Measurements from ENCODE around the gene GSAP. TPM values are rescaled to one million over a fixed set of nuclear protein-coding genes. Genes with fewer than 3 reads are reported as not detected.
"Not testable (repeated sequence)": the region's sequence is repeated elsewhere in the genome, so short reads cannot be mapped to it uniquely, and the experiment has no call there.

Gene GSAP, protein sequence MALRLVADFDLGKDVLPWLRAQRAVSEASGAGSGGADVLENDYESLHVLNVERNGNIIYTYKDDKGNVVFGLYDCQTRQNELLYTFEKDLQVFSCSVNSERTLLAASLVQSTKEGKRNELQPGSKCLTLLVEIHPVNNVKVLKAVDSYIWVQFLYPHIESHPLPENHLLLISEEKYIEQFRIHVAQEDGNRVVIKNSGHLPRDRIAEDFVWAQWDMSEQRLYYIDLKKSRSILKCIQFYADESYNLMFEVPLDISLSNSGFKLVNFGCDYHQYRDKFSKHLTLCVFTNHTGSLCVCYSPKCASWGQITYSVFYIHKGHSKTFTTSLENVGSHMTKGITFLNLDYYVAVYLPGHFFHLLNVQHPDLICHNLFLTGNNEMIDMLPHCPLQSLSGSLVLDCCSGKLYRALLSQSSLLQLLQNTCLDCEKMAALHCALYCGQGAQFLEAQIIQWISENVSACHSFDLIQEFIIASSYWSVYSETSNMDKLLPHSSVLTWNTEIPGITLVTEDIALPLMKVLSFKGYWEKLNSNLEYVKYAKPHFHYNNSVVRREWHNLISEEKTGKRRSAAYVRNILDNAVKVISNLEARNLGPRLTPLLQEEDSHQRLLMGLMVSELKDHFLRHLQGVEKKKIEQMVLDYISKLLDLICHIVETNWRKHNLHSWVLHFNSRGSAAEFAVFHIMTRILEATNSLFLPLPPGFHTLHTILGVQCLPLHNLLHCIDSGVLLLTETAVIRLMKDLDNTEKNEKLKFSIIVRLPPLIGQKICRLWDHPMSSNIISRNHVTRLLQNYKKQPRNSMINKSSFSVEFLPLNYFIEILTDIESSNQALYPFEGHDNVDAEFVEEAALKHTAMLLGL
- polyA plus RNA-seq (ENCODE audit: insufficient read length) = 5.6 TPM

DNA sequence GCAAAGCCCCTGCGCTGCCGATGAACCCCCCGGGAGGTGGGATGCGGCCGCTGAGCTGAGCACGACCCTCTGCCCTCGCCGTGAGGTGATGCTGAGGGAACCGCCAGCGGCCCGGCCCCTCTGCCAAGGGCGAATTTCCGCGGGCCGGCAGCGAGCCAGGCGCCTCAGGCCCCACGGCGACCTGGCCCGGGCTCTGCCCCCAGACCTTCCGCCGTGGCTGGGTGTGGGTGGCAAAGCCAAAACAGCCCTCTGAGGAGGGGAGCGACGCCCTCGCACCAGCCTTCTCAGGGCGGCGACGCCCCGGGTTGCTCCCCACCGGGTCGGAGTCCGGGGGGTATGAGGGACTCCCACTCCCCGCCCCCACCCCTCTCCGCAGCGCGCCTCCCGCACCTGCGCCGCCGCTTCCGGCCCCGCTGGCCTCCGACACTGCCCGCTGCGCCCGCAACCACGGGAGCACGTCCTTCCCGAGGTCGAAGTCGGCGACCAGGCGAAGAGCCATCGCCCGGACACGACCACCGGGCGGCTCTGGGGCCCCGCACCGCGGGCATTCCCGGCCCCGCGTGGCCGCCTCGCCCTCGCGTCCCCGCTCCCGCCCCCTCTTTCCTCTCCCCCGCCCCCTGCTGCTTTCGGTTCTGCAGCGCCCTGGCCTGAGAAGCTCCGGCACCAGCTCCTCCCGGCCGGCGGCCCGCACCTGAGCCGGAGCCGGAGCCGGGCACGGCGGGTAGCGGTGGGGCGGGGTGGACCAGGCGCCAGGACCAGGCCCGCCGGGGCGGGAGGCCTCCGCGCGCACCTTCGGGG lies at the start of gene GSAP:
TSS of gene GSAP (minus strand) at position 527 of the 798 bp plus-strand sequence. CDS start at position 499, 28 bp downstream.
- no peak for DNase-seq (ENCODE audit: low read depth)

DNA sequence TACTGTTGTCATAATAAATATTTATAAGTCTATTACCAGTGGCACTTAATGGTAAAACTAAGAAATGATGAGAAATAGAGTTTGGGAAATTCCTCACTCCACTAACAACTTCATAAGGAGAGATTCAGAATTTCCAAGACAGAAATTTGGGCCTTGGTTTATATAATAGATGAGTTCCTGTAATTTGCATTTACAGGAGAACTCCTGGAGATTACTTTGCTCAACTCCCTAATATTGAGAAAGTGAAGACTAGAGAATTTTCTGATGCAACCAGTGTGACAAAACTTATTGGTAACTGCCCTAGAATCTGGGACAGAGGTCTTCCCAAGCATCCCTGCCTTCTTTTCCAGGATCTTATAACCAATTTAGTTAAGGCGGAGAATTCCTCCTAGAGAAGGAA lies 49.1 kb upstream of the GSAP start:
- no peak for DNase-seq (ENCODE audit: low read depth)

DNA sequence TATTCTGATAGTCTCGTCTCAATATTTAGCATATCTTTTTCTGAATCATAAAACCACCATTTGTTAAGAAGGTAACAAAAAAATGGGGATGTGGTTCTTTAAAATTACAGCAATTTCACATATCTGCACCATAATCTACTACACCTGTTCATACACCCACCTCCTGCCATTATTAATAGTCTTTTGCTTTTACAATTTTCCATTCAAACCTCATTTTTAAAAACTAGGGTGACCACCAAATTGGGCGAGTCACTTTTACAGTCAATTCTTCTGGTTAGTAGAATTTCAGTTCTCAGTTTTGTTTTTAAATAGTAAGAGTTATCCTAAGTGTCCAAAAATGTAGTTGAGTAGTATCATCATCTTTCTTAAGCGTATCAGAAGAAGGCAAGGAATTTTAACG lies 48.4 kb upstream of the GSAP start:
- no peak for DNase-seq (ENCODE audit: low read depth)

DNA sequence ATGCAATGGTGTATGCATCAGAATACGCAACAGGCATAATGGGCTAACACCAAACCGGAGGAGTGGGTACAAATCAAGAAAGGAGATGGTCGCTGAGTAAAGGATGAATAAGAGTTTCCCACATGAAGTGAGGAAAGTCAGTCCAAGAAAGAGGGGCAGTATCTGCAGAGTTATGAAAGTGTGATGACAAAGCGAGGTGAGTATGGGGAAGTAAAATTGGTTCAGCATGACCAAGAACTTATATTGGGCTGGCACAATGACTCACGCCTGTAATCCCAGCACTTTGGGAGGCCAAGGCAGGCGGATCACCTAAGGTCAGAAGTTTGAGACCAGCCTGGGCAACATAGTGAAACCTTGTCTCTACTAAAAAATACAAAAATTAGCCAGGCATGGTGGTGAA lies 47.5 kb upstream of the GSAP start:
- DNase-seq (ENCODE audit: low read depth) = not testable (repeated sequence)

DNA sequence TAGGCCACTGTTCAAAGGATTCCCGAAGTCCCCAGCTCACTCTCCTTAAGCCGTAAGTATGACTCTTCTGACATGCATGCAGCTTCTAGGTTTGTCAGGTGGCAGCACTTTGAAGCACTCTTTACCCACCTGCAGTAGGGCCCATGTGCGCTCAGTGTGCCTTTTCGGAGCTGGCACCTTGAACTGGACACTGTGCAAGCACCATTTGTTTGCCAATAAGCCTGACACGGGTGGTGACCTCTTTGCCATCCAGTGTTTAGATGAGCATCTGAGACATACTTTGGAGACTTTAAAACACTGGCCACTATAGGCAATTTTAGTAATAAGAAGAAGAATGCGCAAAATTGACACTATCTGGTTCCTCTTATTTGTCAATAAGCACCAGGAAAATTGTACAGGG lies 45.7 kb upstream of the GSAP start:
- DNase-seq (ENCODE audit: low read depth) = no peak

DNA sequence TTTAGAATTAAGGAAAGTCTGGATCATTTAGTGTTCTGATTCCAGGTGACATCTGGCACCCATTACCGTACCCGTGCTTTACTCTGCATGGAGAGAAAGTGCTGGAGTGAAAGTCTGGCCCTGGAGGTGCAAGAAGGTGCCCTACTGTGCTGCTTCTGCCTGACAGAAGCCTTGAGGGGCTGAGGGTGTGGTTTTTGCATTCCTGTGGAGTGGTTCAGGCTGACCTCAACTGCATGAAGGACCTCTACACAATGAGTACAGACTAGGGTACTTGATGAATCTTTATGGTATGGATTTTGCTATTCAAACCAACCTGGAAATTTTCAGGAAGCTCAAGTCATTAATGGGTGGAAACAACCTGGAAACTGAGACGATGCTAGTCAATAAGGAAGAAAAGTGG lies 45.1 kb upstream of the GSAP start:
- DNase-seq (ENCODE audit: low read depth) = no peak

DNA sequence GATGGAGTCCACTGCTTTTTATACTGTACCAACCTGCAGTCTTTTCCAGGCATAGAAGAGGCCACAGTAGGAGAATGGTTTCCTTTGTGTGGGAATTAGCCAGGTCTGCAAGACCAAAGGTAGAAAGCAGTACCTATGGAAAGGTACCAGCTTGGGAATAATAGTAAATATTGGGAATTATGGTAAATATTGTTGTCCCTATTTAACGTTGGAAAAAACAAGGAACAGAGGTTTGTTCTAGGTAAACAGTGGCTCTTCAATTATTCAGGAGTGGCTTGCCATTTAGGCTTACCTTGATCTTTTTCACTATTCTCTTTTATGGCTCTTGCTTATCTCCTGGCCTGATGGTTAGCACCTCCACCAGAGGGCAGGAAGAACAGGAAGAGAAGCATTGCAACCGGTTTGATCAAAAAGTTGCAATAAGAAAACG lies 43.9 kb upstream of the GSAP start:
- DNase-seq (ENCODE audit: low read depth) = no peak

DNA sequence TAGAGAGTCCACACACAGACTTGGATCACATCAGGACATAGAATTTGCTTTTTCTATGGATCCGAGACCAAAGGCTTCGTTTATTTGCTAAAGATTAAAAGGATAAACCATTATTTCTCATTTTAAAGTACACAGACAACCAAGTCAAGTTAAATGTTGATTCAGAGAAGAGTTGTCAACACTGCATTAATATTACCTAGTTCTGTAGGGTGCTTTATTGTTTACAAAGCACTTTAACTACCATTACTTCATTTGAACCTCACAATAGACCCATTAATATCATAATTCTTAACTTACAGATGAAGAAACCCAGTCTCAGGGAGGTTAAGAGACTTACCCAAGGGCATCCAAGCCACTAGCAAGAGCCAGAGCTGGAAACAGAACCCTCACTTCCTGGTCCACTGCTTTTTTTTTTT lies 43.2 kb upstream of the GSAP start:
- DNase-seq (ENCODE audit: low read depth) = no peak

DNA sequence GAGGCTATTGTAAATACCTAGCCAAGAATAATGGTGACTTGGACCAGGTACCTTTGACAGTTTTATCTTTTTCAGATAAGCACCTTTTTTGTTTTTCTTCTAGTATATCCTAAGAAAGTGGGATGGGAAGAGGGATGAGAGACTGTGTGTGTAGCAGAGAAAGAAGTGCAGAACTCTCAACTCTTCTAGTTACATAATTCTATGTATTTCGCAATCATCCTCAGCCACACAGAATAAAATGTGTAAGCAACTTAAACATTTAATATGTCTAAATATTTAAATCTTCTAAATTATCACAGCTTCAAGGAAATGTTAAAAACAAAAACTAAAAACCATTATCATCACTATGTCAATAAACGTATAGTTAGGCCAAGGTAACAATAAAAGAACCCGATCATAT lies 42.6 kb upstream of the GSAP start:
- no peak for DNase-seq (ENCODE audit: low read depth)

DNA sequence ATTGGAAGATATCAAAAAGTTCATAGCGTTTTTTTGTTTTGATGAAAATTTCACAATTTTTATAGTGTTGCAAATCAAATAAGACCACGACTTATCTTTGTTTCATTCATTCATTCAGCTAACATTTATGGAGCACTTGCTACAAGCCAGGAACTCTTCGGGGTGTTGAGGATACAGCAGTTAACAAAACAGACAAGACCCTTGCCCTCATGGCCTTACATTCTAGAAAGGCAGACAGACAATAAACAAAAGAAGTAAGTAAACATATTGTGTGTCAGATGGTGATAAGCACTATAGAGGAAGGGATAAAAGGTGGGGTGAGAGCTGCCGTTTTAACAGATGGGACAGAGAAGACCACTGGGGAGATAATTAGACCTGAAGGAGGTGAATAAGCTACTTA lies 41.6 kb upstream of the GSAP start:
- DNase-seq (ENCODE audit: low read depth) = no peak

DNA sequence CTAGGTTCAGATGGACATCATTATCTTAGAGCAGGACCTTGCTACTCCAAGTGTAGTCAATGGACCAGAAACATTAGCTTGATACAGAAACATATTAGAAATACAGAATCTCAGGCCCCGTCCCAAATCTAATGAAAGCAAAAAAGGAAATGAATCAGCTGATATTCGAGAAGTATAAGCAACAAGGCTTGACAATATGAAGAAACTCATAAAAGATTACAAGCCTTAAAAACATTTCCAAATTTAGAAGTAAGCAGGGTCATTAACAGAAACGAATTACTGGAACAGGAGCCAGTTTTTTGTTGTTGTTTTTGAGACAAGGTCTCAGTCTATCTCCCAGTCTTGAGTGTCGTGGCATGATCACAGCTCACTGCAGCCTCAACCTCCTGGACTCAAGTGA lies 40.5 kb upstream of the GSAP start:
- no peak for DNase-seq (ENCODE audit: low read depth)

DNA sequence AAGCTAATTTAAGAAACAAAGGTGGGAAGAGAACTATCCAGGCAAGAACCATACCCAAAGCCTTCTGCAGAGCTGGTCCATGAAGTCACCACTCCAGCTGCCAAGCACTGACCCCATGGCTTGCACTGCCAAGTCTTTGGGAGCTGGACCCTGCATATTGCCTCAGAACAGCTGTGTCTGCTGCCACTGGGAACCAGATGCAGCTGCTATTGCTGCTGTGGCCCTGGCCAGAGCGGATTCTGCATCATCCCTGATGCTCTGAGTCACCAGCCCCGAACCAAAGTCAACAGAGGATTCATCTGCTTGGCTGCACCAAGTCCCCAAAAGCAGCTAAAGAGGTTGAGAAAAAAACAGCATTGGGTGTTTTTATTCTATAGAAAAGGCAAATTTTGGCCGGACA lies 39.2 kb upstream of the GSAP start:
- no peak for DNase-seq (ENCODE audit: low read depth)

DNA sequence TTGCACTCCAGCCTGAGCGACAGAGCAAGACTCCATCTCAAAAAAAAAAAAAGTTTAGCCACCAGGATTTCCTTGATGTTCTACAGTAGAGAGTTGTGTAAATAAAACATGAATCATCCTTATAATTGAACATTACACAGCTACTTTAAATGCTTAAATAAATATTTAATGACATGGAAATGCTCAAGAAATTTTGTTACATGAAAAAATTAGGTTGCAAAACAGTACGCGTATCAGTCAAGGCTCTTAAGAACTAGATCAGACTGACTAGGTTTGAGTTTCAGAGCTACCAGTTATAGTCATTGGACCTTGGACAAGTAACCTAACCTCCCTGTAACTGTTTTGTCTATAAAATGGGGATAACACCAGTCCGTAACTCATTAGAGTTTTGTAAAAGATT lies 38.7 kb upstream of the GSAP start:
- no peak for DNase-seq (ENCODE audit: low read depth)

DNA sequence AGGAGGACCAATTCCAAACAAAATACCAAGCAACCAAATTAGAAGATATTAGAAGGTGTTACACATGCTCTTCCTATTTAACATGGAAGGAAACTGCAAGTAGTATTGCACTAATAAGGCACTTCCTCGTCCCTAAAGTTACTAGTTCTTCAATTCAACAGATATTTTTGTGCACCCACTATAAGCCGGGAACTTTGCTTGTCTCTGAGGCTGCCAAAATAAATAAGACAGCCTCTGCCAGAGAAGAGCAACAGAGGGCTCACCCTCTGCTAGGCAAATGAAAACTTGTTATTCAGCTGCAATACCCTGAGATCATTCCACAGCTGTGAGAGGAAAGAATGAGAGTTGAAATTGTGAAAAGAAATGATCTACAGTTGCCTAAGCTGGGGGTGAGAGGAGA lies 37.4 kb upstream of the GSAP start:
- no peak for DNase-seq (ENCODE audit: low read depth)

DNA sequence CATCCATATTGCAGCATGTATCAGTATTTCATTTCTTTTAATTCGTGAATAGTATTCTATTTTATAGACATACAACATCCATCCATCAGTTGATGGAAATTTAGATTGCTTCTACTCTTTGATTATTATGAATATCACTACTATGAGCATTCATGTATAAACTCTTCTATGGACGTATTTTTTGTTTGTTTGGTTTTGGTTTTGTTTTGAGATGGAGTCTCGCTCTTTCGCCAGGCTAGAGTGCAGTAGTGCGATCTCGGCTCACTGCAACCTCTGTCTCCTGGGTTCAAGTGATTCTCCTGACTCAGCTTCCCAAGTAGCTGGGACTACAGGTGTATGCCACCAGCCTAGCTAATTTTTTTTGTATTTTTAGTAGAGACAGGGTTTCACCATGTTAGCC lies 35.8 kb upstream of the GSAP start:
- not testable (repeated sequence) for DNase-seq (ENCODE audit: low read depth)

DNA sequence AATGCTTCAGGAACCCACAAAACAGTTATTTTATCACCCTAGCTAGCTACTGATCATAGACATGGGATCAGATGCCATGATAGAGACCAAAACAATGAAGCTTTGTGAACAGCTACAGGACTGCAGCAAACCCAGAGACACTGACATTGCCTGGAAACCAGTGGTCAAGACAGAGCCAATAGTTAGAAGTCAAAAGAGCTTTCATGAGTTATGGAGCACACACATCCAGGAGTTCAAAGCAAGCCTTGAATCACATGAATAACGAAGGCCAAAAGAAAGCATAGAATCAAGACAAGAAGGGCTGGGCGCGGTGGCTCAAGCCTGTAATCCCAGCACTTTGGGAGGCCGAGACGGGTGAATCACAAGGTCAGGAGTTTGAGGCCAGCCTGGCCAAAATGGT lies 34.5 kb upstream of the GSAP start:
- DNase-seq (ENCODE audit: low read depth) = no peak

DNA sequence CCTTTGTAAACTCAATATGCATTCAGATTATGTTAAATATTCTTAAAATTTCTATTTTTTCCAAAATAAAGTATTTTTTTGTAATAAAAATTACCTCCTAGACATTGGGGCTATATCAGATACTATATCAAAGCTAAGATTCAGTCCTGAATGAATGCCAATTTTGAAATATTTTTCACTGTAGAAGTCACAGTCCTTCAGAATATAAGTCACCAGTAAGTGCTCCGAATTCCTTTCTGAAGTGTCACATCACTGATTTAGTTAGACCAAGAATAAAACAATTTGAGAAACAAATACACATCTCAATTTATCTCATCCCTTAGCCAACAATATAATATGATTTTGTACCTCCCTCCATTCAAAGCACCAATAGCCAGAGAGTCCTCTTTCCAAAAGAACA lies 33.9 kb upstream of the GSAP start:
- no peak for DNase-seq (ENCODE audit: low read depth)

DNA sequence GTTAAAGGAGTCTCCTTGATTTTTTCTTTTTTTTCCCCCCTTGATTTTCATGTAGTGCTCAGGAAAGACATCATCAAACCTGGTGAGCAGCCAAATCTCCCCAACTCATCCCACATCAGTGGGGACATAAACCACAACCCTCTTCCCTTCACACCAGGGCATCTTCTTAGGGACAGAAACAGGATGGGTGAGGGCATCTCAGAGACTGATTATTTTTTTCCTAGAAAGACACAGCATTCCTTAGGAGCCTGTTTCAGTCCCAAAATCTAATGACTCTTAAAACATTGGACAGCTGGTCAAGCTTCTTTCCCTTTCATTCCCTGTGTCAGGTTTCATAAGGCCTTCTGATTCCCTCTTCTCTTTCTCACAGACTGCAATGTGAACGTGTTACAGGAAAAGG lies 31.5 kb upstream of the GSAP start:
- no peak for DNase-seq (ENCODE audit: low read depth)

DNA sequence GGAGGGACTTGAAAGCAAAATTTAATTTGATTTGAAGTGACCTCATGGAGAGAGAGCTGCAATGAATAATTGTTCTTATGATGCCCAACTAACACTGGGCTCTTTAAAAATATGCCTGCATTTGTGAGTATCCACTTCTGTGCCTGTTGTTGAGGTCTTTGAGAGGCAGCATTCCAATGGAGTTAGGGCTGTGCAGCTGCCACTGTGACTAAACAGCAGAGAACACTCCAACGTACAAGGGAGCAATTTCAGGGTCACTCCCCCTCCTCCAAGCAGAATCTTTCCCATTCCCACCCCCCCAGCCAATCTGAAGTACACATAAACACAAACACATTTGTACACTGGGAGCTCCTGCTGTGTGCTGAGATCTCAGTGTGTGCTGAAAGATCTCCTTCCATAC lies 28.0 kb upstream of the GSAP start:
- no peak for DNase-seq (ENCODE audit: low read depth)

DNA sequence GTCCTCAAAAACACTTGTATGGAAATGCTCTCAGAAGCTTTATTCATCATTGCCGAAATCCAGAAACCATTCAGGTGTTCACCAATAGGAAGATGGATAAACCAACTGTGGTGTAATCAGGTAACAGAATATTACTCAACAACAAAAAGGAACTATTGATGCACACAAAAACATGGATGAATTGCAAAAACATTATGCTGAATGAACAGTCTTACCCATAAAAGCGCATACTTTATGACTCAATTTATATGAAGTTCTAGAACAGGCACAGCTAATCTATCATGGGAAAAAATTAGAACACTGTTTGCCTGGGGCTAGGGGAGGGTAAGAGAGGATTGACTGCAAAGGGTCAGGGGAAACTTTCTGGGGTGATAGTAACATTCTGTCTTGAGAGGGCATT lies 26.9 kb upstream of the GSAP start:
- DNase-seq (ENCODE audit: low read depth) = no peak

DNA sequence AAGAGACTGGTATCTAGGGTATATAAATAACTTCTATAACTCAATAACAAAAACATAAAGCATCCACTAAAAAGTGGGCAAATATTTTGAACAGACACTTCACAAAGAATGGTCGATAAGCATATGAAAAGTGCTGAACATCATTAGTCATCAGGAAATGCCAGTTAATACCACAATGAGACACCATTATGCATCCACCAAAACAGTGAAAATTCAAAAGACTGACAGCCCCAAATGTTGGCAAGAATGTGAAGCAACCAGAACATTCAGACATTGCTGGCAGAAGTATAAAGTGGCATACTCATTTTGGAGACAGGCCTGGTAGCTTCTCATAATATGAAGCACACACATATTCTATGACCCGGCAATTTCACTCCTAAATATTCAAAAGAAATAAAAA lies 26.5 kb upstream of the GSAP start:
- DNase-seq (ENCODE audit: low read depth) = no peak

DNA sequence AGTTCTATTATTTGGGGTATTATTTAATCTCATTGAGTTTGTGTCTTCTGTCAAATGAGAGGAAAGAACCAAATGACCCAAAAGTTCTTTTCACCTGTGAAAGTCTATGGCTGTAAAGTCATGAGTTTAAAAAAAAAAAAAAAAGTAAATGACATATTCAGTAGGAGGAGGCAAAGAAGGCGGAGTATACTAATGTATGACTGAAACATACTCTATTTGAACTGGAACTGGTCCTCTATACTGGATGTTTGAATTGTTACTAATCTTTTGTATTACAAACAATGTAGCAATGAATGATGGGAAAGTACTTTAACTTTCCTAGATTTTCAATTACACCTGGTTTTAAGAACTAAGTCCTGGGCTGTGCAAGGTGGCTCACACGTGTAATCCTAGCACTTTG lies 24.9 kb upstream of the GSAP start:
- DNase-seq (ENCODE audit: low read depth) = no peak

Data from forelimb muscle (tissue), 1 donor.